A549 (cell line): ENCODE measurements around the gene HBQ1. TPM values are rescaled to one million over a fixed set of nuclear protein-coding genes. Genes with fewer than 3 reads are reported as not detected.

ENCODE experiments used
- ATAC-seq, 2 experiments: fragments of 200-7000 bp in 1 of 2; fragments of >200 bp in 1 of 2; cut with Nextera tagmentation in 1 of 2; cut with Tn5 transposase in 1 of 2; 3 replicates each; pipeline versions ENCODE4 v1.8.0 to v1.9.1; 2018 to 2020; ENCODE audit warnings: mild to moderate bottlenecking in 1 of 2, moderate library complexity in 1 of 2
- CTCF ChIA-PET: fragments of 300-600 bp; sonication (Branson Sonifier 250); formaldehyde crosslinking; extraction: SDS; loops from one replicate; lab custom pipeline; 2021; ENCODE audit warnings: antibody characterized with exemption, inconsistent platforms; lab: Yijun Ruan, JAX
- POLR2A ChIA-PET: fragments of 350-600 bp; formaldehyde crosslinking; extraction: SDS; loops from one replicate; lab custom pipeline; 2021; ENCODE audit warnings: antibody characterized with exemption, inconsistent platforms; lab: Yijun Ruan, JAX
- DNase-seq, 2 experiments: peaks; one replicate each; pipeline versions ENCODE4 v3.0.0 to v3.0.0-alpha.2; 2011 to 2016; ENCODE audit warnings: low read depth in 1 of 2, low spot score in 1 of 2
- FAIRE-seq: peaks from 2 replicates; lab custom pipeline; 2011; peaks lifted over from hg19 to GRCh38; lab: Jason Lieb, UNC
- H3K27ac ChIP-seq, 2 experiments: fragments of >200 bp; sonication (Bioruptor Twin); formaldehyde crosslinking; 3 replicates each; pipeline ENCODE4 v1.5.1; 2016 to 2017
- H3K4me1 ChIP-seq: fragments of >200 bp; sonication (Bioruptor Twin); formaldehyde crosslinking; 3 replicates; pipeline ENCODE4 v1.6.1; 2016
- H3K4me2 ChIP-seq: fragments of >200 bp; sonication (Bioruptor Twin); formaldehyde crosslinking; 3 replicates; pipeline ENCODE4 v1.6.1; 2016
- H3K4me3 ChIP-seq: fragments of >200 bp; sonication (Bioruptor Twin); formaldehyde crosslinking; 3 replicates; pipeline ENCODE4 v1.5.1; 2016
- H3K9me3 ChIP-seq: fragments of >200 bp; sonication (Bioruptor Twin); formaldehyde crosslinking; 3 replicates; pipeline ENCODE4 v1.6.1; 2016
- BCL3 ChIP-seq: fragments of >200 bp; sonication (Bioruptor Twin); formaldehyde crosslinking; IDR thresholded peaks from 3 replicates; pipeline ENCODE4 v1.6.1; 2016
- CBX8 ChIP-seq: fragments of 200-600 bp; sonication (generic); IDR thresholded peaks from 2 replicates; pipeline ENCODE4 v1.6.1; 2016
- CEBPB ChIP-seq, 2 experiments: fragments of >200 bp in 1 of 2; sonication (Bioruptor Twin) in 1 of 2; formaldehyde crosslinking in 1 of 2; IDR thresholded peaks; 2 replicates each; pipeline ENCODE4 v1.6.1; 2012 to 2016
- CHD2 ChIP-seq: fragments of 150-350 bp; IDR thresholded peaks from 2 replicates; pipeline ENCODE4 v1.6.1; 2014; ENCODE audit warnings: low read length; ENCODE audit not compliant: partially characterized antibody
- CHD4 ChIP-seq: fragments of 200-600 bp; sonication (generic); IDR thresholded peaks from 2 replicates; pipeline ENCODE4 v1.6.1; 2016; ENCODE audit warnings: antibody characterized with exemption, mild to moderate bottlenecking, borderline replicate concordance
- CTCF ChIP-seq: fragments of >200 bp; sonication (Bioruptor Twin); formaldehyde crosslinking; IDR thresholded peaks from 3 replicates; pipeline ENCODE4 v1.5.1; 2016
- E2F6 ChIP-seq: IDR thresholded peaks from 2 replicates; pipeline ENCODE4 v1.6.1; 2012; ENCODE audit warnings: low read depth, borderline replicate concordance
- EHMT2 ChIP-seq: fragments of 200-600 bp; sonication (generic); IDR thresholded peaks from 2 replicates; pipeline ENCODE4 v1.6.1; 2016; ENCODE audit warnings: antibody characterized with exemption, low read depth, mild to moderate bottlenecking, moderate library complexity
- EP300 ChIP-seq, 2 experiments: fragments of >200 bp; sonication (Bioruptor Twin); formaldehyde crosslinking; IDR thresholded peaks; 2 replicates in 1 of 2; 3 replicates in 1 of 2; pipeline ENCODE4 v1.6.1; 2016 to 2017
- ESRRA ChIP-seq: fragments of 150-350 bp; IDR thresholded peaks from 2 replicates; pipeline ENCODE4 v1.6.1; 2014; ENCODE audit warnings: mild to moderate bottlenecking, low read length, borderline replicate concordance
- FOSB ChIP-seq: fragments of 250-450 bp; sonication (Bioruptor Pico); IDR thresholded peaks from 2 replicates; pipeline ENCODE4 v1.5.0; 2020; ENCODE audit warnings: mild to moderate bottlenecking, moderate library complexity
- FOSL2 ChIP-seq, 2 experiments: fragments of 450-650 bp in 1 of 2; fragments of >200 bp in 1 of 2; sonication (Bioruptor Twin) in 1 of 2; formaldehyde crosslinking; IDR thresholded peaks; 2 replicates each; pipeline versions ENCODE4 v1.5.0 to v1.6.1; 2016 to 2020; ENCODE audit warnings: mild to moderate bottlenecking in 1 of 2, moderate library complexity in 1 of 2
- FOXS1 ChIP-seq: fragments of 250-450 bp; sonication (Bioruptor Pico); IDR thresholded peaks from 2 replicates; pipeline ENCODE4 v1.5.0; 2020; ENCODE audit warnings: mild to moderate bottlenecking, moderate library complexity
- GATA3 ChIP-seq: IDR thresholded peaks from 2 replicates; pipeline ENCODE4 v1.6.1; 2012; ENCODE audit warnings: borderline replicate concordance
- HOXA7 ChIP-seq: fragments of 250-450 bp; sonication (Bioruptor Pico); IDR thresholded peaks from 2 replicates; pipeline ENCODE4 v1.5.0; 2020; ENCODE audit warnings: mild to moderate bottlenecking, moderate library complexity
- HOXB13 ChIP-seq: fragments of 250-450 bp; sonication (Bioruptor Pico); IDR thresholded peaks from 2 replicates; pipeline ENCODE4 v1.5.0; 2020; ENCODE audit warnings: low read depth, mild to moderate bottlenecking, moderate library complexity
- HOXB5 ChIP-seq: fragments of 250-450 bp; sonication (Bioruptor Pico); IDR thresholded peaks from 2 replicates; pipeline ENCODE4 v1.5.0; 2020; ENCODE audit warnings: mild to moderate bottlenecking, moderate library complexity
- JUN ChIP-seq, 2 experiments: fragments of >200 bp; sonication (Bioruptor Twin); formaldehyde crosslinking; IDR thresholded peaks; 2 replicates in 1 of 2; 3 replicates in 1 of 2; pipeline ENCODE4 v1.6.1; 2016 to 2017
- JUNB ChIP-seq: fragments of >200 bp; sonication (Bioruptor Twin); formaldehyde crosslinking; IDR thresholded peaks from 2 replicates; pipeline ENCODE4 v1.6.1; 2016
- MAZ ChIP-seq: fragments of 150-350 bp; IDR thresholded peaks from 2 replicates; pipeline ENCODE4 v1.6.1; 2014; ENCODE audit warnings: antibody characterized with exemption, low read depth, low read length, borderline replicate concordance
- NFE2L2 ChIP-seq: fragments of 150-350 bp; conservative IDR thresholded peaks from 2 replicates; pipeline ENCODE4 v1.6.1; 2014; ENCODE audit warnings: low read length
- NR3C1 ChIP-seq: fragments of >200 bp; sonication (Bioruptor Twin); formaldehyde crosslinking; IDR thresholded peaks from 3 replicates; pipeline ENCODE4 v1.6.1; 2017
- PHF8 ChIP-seq: fragments of 200-600 bp; sonication (generic); IDR thresholded peaks from 2 replicates; pipeline ENCODE4 v1.6.1; 2016; ENCODE audit warnings: low read depth, mild to moderate bottlenecking, antibody characterized with exemption, moderate library complexity, borderline replicate concordance
- POLR2A ChIP-seq: IDR thresholded peaks from 2 replicates; pipeline ENCODE4 v1.6.1; 2012; ENCODE audit warnings: mild to moderate bottlenecking, low read length
- POLR2AphosphoS2 ChIP-seq: conservative IDR thresholded peaks from 2 replicates; pipeline ENCODE4 v1.6.1; 2012; ENCODE audit warnings: low read length, improper control_type of control experiment, inconsistent platforms
- RAD21 ChIP-seq, 2 experiments: fragments of >200 bp in 1 of 2; sonication (Bioruptor Twin) in 1 of 2; formaldehyde crosslinking in 1 of 2; IDR thresholded peaks in 1 of 2; conservative IDR thresholded peaks in 1 of 2; 2 replicates in 1 of 2; 3 replicates in 1 of 2; pipeline ENCODE4 v1.6.1; 2012 to 2018; ENCODE audit warnings: inconsistent platforms in 1 of 2
- RCOR1 ChIP-seq: fragments of 150-350 bp; IDR thresholded peaks from 2 replicates; pipeline ENCODE4 v1.6.1; 2014; ENCODE audit warnings: antibody characterized with exemption, low read length, low read depth
- RNF2 ChIP-seq: fragments of 200-600 bp; sonication (generic); IDR thresholded peaks from 2 replicates; pipeline ENCODE4 v1.6.1; 2016; ENCODE audit warnings: low read depth, mild to moderate bottlenecking, antibody characterized with exemption, moderate library complexity, borderline replicate concordance
- SMC3 ChIP-seq: fragments of >200 bp; sonication (Bioruptor Twin); formaldehyde crosslinking; IDR thresholded peaks from 3 replicates; pipeline ENCODE4 v1.6.1; 2018; ENCODE audit warnings: inconsistent platforms
- TFCP2L1 ChIP-seq: fragments of 250-450 bp; sonication (Bioruptor Pico); IDR thresholded peaks from 2 replicates; pipeline ENCODE4 v1.5.0; 2021; ENCODE audit warnings: mild to moderate bottlenecking
- ZFP36 ChIP-seq: fragments of 450-650 bp; IDR thresholded peaks from 2 replicates; pipeline ENCODE4 v1.6.1; 2014; ENCODE audit warnings: borderline replicate concordance; ENCODE audit not compliant: partially characterized antibody
- WGBS: methylation state at CpG from one replicate; pipeline ENCODE4 v1.1.6; 2017; ENCODE audit errors: missing lambda C conversion rate; 5-methylcytosine and 5-hydroxymethylcytosine counted together
- polyA plus RNA-seq, 4 experiments: library from polyadenylated mRNA; depleted of rRNA in 3 of 4; stranded (reverse); fragments of >200 nt; fragmentation: RNase III in 1 of 4; extraction: RNeasy Plus Mini Kit Qiagen cat#74134 plus additional on column Dnase treatment in 1 of 4; gene quantifications; 2 replicates in 3 of 4; 3 replicates in 1 of 4; pipeline ENCODE4 v1.2.3, GENCODE V29; 2011 to 2017
- TF ChIP-seq, protein P1 (sequence below): IDR thresholded peaks from 2 replicates; pipeline ENCODE4 v1.6.1; 2012
- TF ChIP-seq, protein P2 (sequence below): fragments of 250-450 bp; sonication (Bioruptor Pico); IDR thresholded peaks from 2 replicates; pipeline ENCODE4 v1.5.0; 2021; ENCODE audit warnings: mild to moderate bottlenecking, moderate library complexity, borderline replicate concordance
- TF ChIP-seq, protein P3 (sequence below): fragments of 250-450 bp; sonication (Bioruptor Pico); IDR thresholded peaks from 2 replicates; pipeline ENCODE4 v1.5.0; 2020; ENCODE audit warnings: low read depth, mild to moderate bottlenecking, moderate library complexity

The HBQ1 gene
- polyA plus RNA-seq, 2 of the 4 experiments (the other 2 are of a cell fraction) = 2.0 to 2.8 TPM

DNA sequence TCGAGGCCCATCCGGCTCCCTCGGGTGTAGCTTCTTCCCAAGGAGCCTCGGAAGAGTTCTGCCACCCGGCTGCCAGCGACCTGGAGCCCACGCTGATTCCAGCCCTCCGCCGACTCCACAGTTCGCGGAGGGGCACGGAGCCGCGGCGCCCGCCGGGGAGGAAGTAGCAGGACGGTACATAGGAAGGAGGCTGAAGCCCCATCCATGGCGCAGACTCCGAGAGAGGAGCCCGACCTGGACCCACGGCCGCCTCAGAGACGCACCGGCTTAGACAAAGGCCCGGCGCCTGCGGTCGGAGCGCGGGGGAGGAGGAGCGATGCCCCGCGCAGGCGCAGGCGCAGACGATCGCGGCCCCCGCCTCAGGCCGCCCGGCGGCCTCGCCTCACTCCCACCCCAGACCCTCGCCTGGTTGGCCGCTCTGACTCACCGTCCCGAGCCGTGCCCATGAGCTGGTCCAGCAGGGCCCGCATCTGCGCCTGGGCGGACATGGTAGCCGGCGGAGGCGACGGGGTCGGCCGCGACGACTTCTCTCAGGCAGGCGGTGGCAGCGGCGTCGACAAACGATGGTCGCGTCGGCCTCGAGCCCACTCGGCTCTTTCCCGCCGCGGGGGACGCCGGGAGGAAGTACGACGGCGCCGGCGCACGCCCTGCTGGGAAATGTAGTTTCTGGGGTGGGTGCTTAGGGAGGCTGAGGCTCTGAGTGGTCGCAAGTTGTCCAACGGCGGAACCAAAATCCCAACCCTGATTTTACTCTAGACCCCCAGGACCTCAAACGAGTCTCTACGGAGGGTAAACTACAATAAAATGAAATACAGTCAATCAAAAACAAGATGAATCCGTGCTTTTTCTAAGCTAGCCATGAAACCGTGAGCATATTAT is 48.8 kb downstream of the HBQ1 start, which contains the start of gene LUC7L:
TSS of gene LUC7L (minus strand) at position 598 of the 879 bp plus-strand sequence. CDS start at position 488, 110 bp downstream.
- Histone ChIP-seq H3K27ac (peak within 1 kb of the TSS; percentile 95 to 98), H3K4me3 (peak within 1 kb of the TSS; percentile 75), H3K4me1 (peaks cover 15% of the 10 kb centered on the region), H3K9me3 (no peaks in the 10 kb centered on the region), H3K4me2 (peak within 1 kb of the TSS; percentile 86)
- FAIRE-seq = no peak
- ChIA-PET POLR2A (interaction anchor here (0.6 to 1.6 kb wide), 4 partner anchors 10 to 124 kb away, joined by 3 to 10 read pairs (median 4); partner anchors contain the start of gene AXIN1), CTCF (interaction anchor here (0.5 to 1.6 kb wide), 6 partner anchors 11 to 133 kb away, joined by 3 to 11 read pairs (median 4); no protein-coding TSS in a partner anchor)
- 3% methylated on average over 43 of the region's 88 CpGs for whole genome bisulfite sequencing
- ATAC-seq = peak; percentile 96
- DNase-seq = peak; percentile 90 to 91
- TF ChIP-seq CBX8 (no peak), NR3C1 (no peak), ZFP36 (no peak), CTCF (no peak), SMC3 (no peak), FOSB (CRISPR knock-in tag) (no peak), EHMT2 (no peak), JUN (IDR thresholded peaks at IDR 0.05) (peak; percentile 94 to 99), TFCP2L1 (CRISPR knock-in tag) (no peak), EP300 (IDR thresholded peaks at IDR 0.05) (no peak), RAD21 (conservative IDR thresholded peaks at IDR 0.05 in 1 of 2, IDR thresholded peaks at IDR 0.05 in 1 of 2) (no peak), GATA3 (no peak), ESRRA (no peak), HOXA7 (no peak), POLR2AphosphoS2 (no peak), RCOR1 (no peak), POLR2A (peak; percentile 95), CHD4 (no peak), FOXS1 (CRISPR knock-in tag) (peak; percentile 38; the same call in 1 of the 2 replicates), JUNB (no peak), NFE2L2 (no peak), CEBPB (IDR thresholded peaks at IDR 0.05) (no peak), RNF2 (no peak), HOXB5 (CRISPR knock-in tag) (peak; percentile 83), BCL3 (peak; percentile 96), HOXB13 (CRISPR knock-in tag) (no peak), FOSL2 (IDR thresholded peaks at IDR 0.05) (no peak), FOSL2 (CRISPR knock-in tag; IDR thresholded peaks at IDR 0.05) (peak; percentile 53), E2F6 (peak; percentile 98), CHD2 (no peak), PHF8 (peak; percentile 99), MAZ (no peak)
- TF ChIP-seq, protein P1, sequence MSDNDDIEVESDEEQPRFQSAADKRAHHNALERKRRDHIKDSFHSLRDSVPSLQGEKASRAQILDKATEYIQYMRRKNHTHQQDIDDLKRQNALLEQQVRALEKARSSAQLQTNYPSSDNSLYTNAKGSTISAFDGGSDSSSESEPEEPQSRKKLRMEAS = peak; percentile 98
- TF ChIP-seq, protein P2, sequence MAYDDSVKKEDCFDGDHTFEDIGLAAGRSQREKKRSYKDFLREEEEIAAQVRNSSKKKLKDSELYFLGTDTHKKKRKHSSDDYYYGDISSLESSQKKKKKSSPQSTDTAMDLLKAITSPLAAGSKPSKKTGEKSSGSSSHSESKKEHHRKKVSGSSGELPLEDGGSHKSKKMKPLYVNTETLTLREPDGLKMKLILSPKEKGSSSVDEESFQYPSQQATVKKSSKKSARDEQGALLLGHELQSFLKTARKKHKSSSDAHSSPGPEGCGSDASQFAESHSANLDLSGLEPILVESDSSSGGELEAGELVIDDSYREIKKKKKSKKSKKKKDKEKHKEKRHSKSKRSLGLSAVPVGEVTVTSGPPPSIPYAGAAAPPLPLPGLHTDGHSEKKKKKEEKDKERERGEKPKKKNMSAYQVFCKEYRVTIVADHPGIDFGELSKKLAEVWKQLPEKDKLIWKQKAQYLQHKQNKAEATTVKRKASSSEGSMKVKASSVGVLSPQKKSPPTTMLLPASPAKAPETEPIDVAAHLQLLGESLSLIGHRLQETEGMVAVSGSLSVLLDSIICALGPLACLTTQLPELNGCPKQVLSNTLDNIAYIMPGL (CRISPR knock-in tag) = no peak
- TF ChIP-seq, protein P3, sequence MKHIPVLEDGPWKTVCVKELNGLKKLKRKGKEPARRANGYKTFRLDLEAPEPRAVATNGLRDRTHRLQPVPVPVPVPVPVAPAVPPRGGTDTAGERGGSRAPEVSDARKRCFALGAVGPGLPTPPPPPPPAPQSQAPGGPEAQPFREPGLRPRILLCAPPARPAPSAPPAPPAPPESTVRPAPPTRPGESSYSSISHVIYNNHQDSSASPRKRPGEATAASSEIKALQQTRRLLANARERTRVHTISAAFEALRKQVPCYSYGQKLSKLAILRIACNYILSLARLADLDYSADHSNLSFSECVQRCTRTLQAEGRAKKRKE = peak; percentile 75; the same call in 1 of the 2 replicates
